NCI-H146 treated with DMSO at 0.1 percent for 48 hours (cell line): ENCODE measurements around the gene RAB31.

Source experiments
- DNase-seq: peaks from one replicate; lab custom pipeline; 2025; ENCODE audit not compliant: unreplicated experiment; lab: John Stamatoyannopoulos, UW

Gene RAB31

GRCh38 chr18:9782073-9782857 is 74.2 kb downstream of the RAB31 start:
- no peak for DNase-seq

DNA sequence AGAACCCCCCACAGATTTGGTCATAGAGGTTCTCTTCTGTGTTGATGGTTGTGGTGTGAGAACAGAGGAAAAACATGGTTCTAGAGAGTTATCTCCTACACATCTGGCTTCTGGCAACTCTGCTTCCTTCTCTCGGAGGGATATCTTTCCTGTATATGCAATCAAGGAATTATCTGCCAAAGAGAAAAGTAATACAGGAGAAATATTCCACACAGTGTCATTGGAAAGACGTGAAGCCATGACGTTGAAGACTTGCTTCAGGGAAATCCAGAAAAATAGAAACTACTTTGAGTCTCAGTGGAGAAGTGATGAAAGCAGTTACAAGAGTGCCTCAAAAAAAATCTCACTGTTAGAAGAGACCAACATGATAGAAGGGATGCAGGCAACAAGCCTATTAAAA is 78.5 kb downstream of the RAB31 start:
- DNase-seq, result no peak

- DNase-seq, result no peak
Measured at GRCh38 chr18:9787036-9787435, 78.9 kb downstream of the RAB31 start.

- no peak for DNase-seq
Measured at GRCh38 chr18:9787712-9788111, 79.6 kb downstream of the RAB31 start.

DNA sequence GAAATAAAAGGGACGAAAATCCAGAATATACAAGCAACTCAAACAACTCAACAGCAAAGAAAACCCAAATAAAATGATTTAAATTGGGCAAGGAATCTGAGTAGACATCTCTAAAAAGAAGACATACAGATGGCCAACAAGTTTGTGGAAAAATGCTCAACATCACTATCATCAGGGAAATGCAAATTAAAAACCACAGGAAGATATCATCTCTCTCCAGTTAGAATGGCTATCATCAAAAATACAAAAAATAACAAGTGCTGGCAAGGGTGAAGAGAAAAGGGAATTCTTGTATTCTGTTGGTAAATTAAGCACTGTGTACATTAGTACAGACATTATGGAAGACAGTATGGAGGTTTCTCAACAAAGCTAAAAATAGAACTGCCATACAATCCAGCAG is 80.0 kb downstream of the RAB31 start:
- DNase-seq, result no peak

- no peak for DNase-seq
Measured at GRCh38 chr18:9788860-9789259, 80.8 kb downstream of the RAB31 start.

GRCh38 chr18:9790261-9790660 is 82.2 kb downstream of the RAB31 start:
- no peak for DNase-seq

GRCh38 chr18:9791991-9792390 is 83.9 kb downstream of the RAB31 start:
- no peak for DNase-seq

- DNase-seq, result no peak
Measured at GRCh38 chr18:9792565-9793245, 84.6 kb downstream of the RAB31 start.

- no peak for DNase-seq
Measured at GRCh38 chr18:9796011-9796410, 87.9 kb downstream of the RAB31 start.

DNA sequence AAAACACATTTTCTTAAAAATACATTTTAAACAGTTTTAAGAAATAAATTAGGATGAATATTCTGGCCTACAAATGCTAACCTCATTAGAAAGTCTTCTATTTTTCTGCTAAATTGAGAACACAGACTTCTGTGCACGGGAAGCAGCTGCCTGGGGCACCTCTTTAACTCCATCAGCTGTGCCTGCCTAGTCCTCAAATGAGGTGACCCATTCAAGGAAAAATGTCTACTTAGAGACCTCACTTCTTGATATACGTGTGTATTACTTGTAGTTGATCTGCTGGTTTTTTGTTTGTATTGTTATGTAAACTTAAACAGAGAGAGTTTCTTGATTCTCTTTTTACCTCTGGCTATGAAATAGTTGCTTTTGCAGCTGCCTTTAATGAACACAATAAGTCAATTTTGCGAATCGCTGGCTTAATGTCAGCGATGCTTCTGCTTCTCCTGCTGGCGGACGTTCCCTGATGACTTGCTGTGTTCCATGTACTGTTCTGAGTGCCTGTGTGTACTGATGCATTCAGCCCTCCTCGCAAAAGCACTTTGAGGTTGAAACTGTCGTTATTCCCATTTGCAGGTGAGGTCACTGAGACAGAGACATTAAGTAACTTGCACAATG is 88.9 kb downstream of the RAB31 start:
- DNase-seq, result no peak

DNA sequence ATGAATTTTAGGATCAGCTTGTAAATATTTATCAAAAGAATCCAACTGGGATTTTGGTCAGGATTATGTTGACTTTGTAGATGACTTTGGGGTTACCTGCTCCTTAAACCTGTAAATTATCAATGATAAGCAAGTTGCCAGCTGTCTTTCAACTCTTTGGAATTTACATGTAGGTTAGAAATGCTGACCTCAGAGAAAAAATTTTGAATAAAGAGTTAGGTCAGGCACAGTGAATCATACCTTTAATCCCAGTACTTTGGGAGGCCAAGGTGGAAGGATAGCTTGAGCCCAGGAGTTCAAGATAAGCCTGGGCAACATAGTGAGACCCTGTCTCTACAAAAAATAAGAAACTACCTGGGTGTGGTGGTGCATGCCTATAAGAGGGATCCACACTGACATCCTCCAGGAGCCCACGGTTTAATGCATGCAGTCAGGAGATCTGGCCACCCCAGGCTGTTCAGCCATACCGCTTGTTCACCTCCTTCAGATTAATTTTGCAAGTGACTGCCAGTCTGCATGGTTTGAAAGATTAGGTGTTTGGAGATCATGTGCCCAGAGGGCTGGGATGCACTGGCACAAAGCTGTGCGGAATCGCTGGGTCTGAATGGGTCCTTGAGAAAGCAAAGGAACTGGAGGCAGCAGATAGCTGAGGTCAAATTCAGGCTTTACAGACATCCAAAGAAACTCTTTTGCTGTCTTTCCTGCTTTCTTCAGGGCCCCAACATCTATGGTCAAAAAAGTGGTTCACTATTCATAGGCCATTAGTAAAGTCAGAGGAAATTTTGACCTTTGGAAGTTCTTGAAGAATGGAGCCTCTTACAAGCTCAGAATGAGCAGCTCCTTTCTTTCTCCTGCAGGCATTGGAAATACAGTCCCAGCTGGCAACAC is 94.3 kb downstream of the RAB31 start:
- DNase-seq, result no peak

DNA sequence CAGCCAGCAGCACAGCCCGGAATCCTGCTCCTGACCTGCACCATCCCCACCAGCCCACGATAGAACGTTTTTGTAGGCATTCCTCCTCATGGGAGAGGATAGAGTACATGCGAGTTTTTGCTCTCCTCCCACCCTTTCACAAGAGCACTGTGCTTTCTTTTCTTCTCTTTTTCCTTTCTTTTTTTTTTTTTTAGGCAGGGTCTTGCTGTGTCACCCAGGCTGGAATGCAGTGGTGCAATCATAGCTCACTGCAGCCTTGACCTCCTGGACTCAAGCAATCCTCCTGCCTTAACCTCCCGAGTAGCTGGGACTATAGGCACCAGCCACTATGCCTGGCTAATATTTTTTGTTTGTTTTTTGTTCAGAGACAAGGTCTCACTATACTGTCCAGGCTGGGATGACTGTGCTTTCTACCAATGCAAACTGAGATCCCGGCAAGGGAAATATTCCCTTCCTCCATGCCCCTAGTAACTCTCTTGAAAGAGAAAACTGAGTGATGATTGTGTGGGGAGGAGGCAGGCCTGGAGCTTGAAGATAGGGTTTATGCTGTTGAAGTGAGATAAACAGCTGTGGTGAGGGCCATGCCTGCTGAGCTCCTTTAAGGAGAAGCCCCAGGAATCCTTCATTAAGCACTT is 95.1 kb downstream of the RAB31 start:
- DNase-seq, result no peak

DNA sequence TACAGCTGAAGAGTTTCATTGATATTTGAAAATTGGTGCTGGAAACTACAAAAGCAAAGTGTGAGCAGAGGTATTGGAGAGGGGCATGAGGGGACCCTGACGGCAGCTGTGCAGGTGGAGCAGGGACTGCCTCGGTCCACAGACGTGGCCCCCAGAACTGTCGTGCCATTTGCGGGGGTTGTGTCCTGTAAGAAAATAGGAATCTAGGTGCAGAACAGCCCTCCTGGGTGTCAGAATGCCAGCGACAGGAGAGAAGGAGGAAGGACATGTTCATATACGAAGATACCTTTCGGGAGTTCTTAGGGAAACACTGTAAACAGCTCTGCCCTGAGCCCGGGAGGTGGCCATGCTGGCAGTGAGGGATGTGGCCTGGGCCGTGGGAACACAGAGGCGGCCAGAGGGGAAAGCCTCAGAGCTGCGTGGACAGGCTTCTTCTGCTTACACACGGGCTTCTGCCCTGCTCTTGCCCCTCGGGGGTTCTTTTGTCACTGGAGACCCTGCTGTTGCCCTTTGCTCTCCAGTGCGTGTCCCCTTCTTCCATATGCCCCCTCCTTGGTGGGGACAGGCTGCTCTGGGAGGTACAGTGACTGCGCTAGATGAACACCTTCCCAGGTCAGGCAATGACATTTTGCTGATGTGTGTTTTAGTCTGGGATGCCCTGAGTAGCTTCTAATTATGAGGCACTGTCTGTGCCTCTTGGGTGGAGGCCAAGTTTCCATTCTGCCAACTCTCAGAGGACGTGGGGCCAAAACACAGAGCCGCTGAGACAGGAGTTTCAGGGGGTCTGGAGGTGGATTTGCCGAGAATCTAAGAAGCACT is 95.8 kb downstream of the RAB31 start:
- DNase-seq, result no peak

GRCh38 chr18:9804517-9805104 is 96.5 kb downstream of the RAB31 start:
- no peak for DNase-seq

DNA sequence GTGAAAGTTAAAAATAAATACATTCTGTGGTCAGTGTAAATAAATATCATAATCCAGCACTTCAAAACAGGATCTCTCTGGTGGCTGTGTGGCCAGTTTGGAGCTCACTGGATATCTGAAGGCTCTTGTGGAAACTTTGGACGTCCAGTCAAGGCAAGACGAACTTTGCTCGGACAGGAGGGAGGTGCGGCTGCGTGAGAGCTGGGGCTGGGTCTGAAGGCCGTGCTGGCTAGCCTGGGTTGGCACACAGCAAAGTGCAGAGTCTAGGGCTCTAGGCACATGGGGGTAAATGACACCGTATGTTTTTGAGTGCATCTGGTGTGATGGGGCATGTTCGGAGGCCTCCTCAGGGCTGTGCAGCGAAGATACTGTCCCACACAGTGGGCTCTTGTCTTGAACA is 98.8 kb downstream of the RAB31 start:
- DNase-seq, result no peak

DNA sequence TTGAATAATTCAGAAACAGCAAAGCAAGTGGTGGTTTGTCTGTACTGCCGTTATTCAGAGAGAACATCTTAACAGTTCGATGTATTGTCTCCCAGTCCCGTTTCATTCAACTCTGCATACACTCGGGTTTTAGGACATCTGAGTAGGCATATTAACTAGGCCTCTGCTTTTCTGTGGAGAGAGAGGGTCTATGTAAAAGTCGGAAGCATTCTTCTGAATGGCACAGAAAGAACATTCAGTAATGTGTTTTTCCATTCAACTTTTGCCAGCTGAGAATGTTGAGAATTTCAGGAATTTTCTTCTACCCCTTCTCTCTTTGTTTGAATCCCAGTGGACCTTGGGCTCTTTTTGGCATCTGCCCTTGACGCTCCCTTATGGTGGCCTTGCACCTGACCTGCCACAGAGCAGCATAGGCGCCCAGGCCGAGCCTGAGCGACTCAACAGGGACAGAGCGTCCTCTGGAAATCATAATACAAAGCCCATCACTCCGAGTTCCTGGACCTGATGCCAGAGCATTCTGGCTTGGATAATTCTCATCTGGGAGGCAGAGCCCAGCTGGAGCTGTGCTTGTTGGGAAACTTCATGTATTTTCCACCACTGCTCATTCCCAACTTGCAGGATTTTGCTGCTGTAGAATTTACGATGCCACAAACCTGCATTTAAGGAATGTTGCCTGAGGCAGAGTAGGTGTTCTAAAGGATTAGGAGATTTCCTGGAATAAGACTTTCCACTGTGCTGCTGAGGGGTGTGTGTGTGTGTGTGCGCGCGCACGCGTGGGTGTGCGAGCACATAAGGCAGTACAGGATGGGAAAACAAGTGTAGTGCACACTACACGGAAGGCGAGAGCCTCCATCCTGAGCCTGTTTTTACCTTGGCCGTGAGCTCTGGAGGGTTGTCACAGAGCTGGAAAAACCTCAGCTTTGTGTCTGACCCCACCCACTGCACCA is 100.5 kb downstream of the RAB31 start:
- DNase-seq, result no peak

GRCh38 chr18:9809697-9810096 is 101.6 kb downstream of the RAB31 start:
- DNase-seq, result no peak
